Measurements from ENCODE around the gene FAM78A.

GRCh38 chr9:131273856-131274673 is 2.2 kb downstream of the FAM78A start:
- TF ChIP-seq CTCF (conservative IDR thresholded peaks at IDR 0.05) (no peak), EZH2 (IDR thresholded peaks at IDR 0.05; ENCODE audit: low read depth) (no peak)

Measured in PC-9 (cell line).